ENCODE results near the gene APOBEC3F.

The APOBEC3F gene

DNA sequence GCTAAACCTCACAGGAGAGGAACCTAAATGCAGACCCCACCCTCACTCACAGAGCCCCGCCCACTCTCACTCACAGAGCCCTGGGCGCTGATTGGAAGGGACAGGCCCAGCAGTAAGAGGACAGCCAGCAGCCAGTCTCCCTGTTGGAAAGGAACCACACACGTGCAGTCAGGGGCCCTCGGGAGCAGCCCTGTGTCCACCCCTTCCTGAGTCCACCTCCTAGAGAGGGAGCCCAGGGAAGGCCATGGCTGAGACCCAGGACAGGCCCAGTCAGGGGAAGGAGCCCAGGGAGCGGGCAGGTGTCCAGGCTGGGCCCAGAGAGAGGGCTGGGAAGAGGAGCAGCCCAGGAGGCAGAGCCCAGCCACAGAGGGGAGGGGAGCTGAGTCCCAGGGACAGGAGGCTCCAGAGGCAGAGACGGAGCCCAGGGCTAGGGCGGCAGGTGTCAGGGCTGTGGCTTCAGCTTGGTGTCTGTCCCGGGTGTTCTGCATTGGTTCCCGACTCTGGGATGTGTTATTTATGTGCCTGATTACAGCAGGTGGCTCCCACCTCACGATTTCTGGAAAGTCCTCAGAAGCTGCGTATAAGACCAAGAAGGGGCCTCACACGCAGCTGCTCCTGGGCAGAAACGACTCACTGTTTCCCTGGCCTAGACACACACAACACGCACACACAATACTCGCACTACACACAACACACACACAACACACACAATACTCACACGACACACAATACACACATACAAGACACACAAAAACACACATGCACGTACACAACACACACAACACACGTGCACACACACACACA is 47.4 kb downstream of the APOBEC3F start:
- no peaks in the 10 kb centered on the region for H3K27me3 ChIP-seq (ENCODE audit: insufficient read depth, low read length, poor library complexity)
- no peak overlapping the region for H3K4me3 ChIP-seq (ENCODE audit: low read length)
- 100% methylated on average over 4 of the region's 18 CpGs for whole genome bisulfite sequencing (ENCODE audit: extremely low coverage, insufficient coverage, low lambda C conversion rate)
- no peak overlapping the region for H2BK5ac ChIP-seq (ENCODE audit: low read length)
- H3K23ac ChIP-seq (ENCODE audit: low read length): no peak overlapping the region
- H2BK15ac ChIP-seq (replicated peaks; ENCODE audit: low read depth): no peak overlapping the region
- H4K5ac ChIP-seq (ENCODE audit: low read length): no peak overlapping the region
- no peaks in the 10 kb centered on the region for H3K79me1 ChIP-seq (ENCODE audit: low read length)
- peak overlapping the region; percentile 12 for H3K56ac ChIP-seq (ENCODE audit: low read length)
- H2AK5ac ChIP-seq (ENCODE audit: low read length): no peak overlapping the region
- H3K36me3 ChIP-seq (ENCODE audit: control insufficient read depth, insufficient read depth, low read length): no peaks in the 10 kb centered on the region
- H3K27ac ChIP-seq (ENCODE audit: low read depth, low read length): no peak overlapping the region
- no peak overlapping the region for H3K18ac ChIP-seq (ENCODE audit: low read length)
- H4K8ac ChIP-seq (ENCODE audit: low read depth, low read length): no peak overlapping the region
- peak; percentile 54 for DNase-seq
- no peak overlapping the region for H3K4me2 ChIP-seq (ENCODE audit: low read length)
- H3K79me2 ChIP-seq (ENCODE audit: control insufficient read depth, insufficient read depth, low read length): no peaks in the 10 kb centered on the region
- H2BK120ac ChIP-seq (ENCODE audit: low read depth, low read length): no peak overlapping the region
- no peaks in the 10 kb centered on the region for H3K4me1 ChIP-seq (ENCODE audit: control insufficient read depth, low read depth, low read length)
- no peak overlapping the region for H3K4ac ChIP-seq (ENCODE audit: low read depth, low read length)
- H3K9ac ChIP-seq (ENCODE audit: low read length): no peak overlapping the region

DNA sequence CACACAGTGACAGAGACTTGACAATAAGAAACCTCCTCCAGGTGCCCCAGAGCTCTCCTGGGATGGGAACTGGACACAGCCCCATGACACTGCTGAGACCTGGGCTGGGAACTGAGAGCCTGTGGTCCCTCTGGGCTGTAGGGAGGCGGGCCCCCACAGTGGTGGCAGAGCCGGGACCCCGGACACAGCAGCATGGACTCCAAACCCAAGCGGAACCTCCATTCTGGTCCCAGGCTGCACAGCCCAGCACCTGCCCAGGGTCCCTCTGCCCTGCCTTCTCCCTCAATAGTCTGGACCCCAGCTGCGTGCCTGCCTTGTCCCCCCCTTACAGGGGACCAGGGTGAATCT is 48.0 kb downstream of the APOBEC3F start:
- WGBS (ENCODE audit: extremely low coverage, insufficient coverage, low lambda C conversion rate): no CpG with 5 or more reads among the region's 5 CpGs
- no peaks in the 10 kb centered on the region for H3K79me2 ChIP-seq (ENCODE audit: control insufficient read depth, insufficient read depth, low read length)
- H3K56ac ChIP-seq (ENCODE audit: low read length): peak overlapping the region; percentile 15
- H3K27me3 ChIP-seq (ENCODE audit: insufficient read depth, low read length, poor library complexity): no peaks in the 10 kb centered on the region
- H4K8ac ChIP-seq (ENCODE audit: low read depth, low read length): no peak overlapping the region
- no peaks in the 10 kb centered on the region for H3K79me1 ChIP-seq (ENCODE audit: low read length)
- no peak overlapping the region for H4K5ac ChIP-seq (ENCODE audit: low read length)
- no peaks in the 10 kb centered on the region for H3K36me3 ChIP-seq (ENCODE audit: control insufficient read depth, insufficient read depth, low read length)
- no peak overlapping the region for H3K4me2 ChIP-seq (ENCODE audit: low read length)
- H3K9ac ChIP-seq (ENCODE audit: low read length): no peak overlapping the region
- H3K4ac ChIP-seq (ENCODE audit: low read depth, low read length): no peak overlapping the region
- no peak overlapping the region for H3K18ac ChIP-seq (ENCODE audit: low read length)
- no peak overlapping the region for H3K27ac ChIP-seq (ENCODE audit: low read depth, low read length)
- H2BK120ac ChIP-seq (ENCODE audit: low read depth, low read length): no peak overlapping the region
- no peak overlapping the region for H2BK15ac ChIP-seq (replicated peaks; ENCODE audit: low read depth)
- DNase-seq: no peak
- no peak overlapping the region for H3K23ac ChIP-seq (ENCODE audit: low read length)
- no peak overlapping the region for H2AK5ac ChIP-seq (ENCODE audit: low read length)
- H3K4me1 ChIP-seq (ENCODE audit: control insufficient read depth, low read depth, low read length): no peaks in the 10 kb centered on the region
- no peak overlapping the region for H3K4me3 ChIP-seq (ENCODE audit: low read length)
- no peak overlapping the region for H2BK5ac ChIP-seq (ENCODE audit: low read length)

DNA sequence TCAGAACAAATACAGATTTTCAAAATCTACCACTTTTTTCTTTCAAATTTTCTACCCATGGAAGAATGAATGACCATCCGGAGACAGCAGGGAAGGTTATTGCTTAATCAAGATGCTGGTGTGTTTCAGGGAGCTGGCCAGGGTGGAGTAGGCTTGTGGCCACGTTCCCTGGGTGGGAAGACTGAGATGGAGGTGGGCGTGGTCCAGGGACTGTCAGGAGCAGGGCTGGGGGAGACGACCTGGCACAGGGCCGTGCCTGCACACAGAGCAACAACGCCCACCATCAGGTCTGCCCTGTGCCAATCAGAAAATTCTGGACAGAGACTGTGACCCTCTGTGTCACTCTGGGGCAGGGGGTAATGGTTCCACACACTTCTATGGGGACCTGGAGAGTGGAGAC is 49.3 kb downstream of the APOBEC3F start:
- H3K79me2 ChIP-seq (ENCODE audit: control insufficient read depth, insufficient read depth, low read length): no peaks in the 10 kb centered on the region
- H3K27ac ChIP-seq (ENCODE audit: low read depth, low read length): no peak overlapping the region
- DNase-seq: no peak
- no peaks in the 10 kb centered on the region for H3K36me3 ChIP-seq (ENCODE audit: control insufficient read depth, insufficient read depth, low read length)
- H3K4me2 ChIP-seq (ENCODE audit: low read length): no peak overlapping the region
- no peak overlapping the region for H3K18ac ChIP-seq (ENCODE audit: low read length)
- no peak overlapping the region for H4K5ac ChIP-seq (ENCODE audit: low read length)
- H2BK15ac ChIP-seq (replicated peaks; ENCODE audit: low read depth): no peak overlapping the region
- H2BK120ac ChIP-seq (ENCODE audit: low read depth, low read length): no peak overlapping the region
- no peak overlapping the region for H3K4me3 ChIP-seq (ENCODE audit: low read length)
- no peaks in the 10 kb centered on the region for H3K79me1 ChIP-seq (ENCODE audit: low read length)
- H4K8ac ChIP-seq (ENCODE audit: low read depth, low read length): no peak overlapping the region
- no peak overlapping the region for H3K56ac ChIP-seq (ENCODE audit: low read length)
- H3K4ac ChIP-seq (ENCODE audit: low read depth, low read length): no peak overlapping the region
- no peaks in the 10 kb centered on the region for H3K4me1 ChIP-seq (ENCODE audit: control insufficient read depth, low read depth, low read length)
- no peak overlapping the region for H2AK5ac ChIP-seq (ENCODE audit: low read length)
- H3K27me3 ChIP-seq (ENCODE audit: insufficient read depth, low read length, poor library complexity): no peaks in the 10 kb centered on the region
- no peak overlapping the region for H2BK5ac ChIP-seq (ENCODE audit: low read length)
- no peak overlapping the region for H3K23ac ChIP-seq (ENCODE audit: low read length)
- WGBS (ENCODE audit: extremely low coverage, insufficient coverage, low lambda C conversion rate): no CpG with 5 or more reads among the region's 6 CpGs
- no peak overlapping the region for H3K9ac ChIP-seq (ENCODE audit: low read length)

DNA sequence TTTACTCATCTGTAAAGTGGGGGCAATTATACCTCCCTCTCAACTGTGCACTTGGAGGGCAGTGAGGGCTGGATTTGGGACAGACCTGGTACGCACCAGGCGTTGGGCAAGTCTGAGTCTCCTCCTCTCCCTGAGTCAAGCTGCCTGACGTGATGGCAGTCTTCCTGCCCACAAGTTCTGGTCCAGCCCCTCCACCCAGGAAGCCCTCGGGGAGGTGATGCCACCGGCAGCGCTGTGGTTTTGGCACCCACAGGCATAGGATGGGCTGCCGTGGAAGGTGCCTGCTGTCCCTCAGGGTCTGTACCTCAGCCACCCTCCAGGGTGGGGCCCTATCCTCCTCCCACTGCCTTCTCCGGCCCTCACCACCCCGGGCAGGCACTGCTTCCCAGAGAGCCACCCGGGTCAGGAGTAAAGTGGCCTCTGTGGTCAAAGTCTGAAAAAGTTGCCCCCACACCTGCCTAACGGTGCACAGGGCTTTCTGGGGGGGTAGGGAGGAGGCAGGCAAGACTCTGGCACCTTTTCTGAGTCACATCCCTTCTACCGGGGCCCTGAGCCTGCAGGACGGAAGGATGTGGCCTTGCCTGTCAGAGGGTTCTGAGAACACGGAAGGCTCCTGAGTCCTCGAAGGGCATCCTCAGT is 49.9 kb downstream of the APOBEC3F start:
- no peak overlapping the region for H3K4me3 ChIP-seq (ENCODE audit: low read length)
- H3K9ac ChIP-seq (ENCODE audit: low read length): no peak overlapping the region
- DNase-seq: no peak
- no peak overlapping the region for H3K4ac ChIP-seq (ENCODE audit: low read depth, low read length)
- H4K8ac ChIP-seq (ENCODE audit: low read depth, low read length): no peak overlapping the region
- no peak overlapping the region for H2BK15ac ChIP-seq (replicated peaks; ENCODE audit: low read depth)
- no peak overlapping the region for H2BK5ac ChIP-seq (ENCODE audit: low read length)
- no peak overlapping the region for H4K5ac ChIP-seq (ENCODE audit: low read length)
- no peak overlapping the region for H2BK120ac ChIP-seq (ENCODE audit: low read depth, low read length)
- H3K4me2 ChIP-seq (ENCODE audit: low read length): no peak overlapping the region
- no peak overlapping the region for H3K23ac ChIP-seq (ENCODE audit: low read length)
- H3K79me2 ChIP-seq (ENCODE audit: control insufficient read depth, insufficient read depth, low read length): no peaks in the 10 kb centered on the region
- no peaks in the 10 kb centered on the region for H3K27me3 ChIP-seq (ENCODE audit: insufficient read depth, low read length, poor library complexity)
- H3K56ac ChIP-seq (ENCODE audit: low read length): no peak overlapping the region
- no peaks in the 10 kb centered on the region for H3K36me3 ChIP-seq (ENCODE audit: control insufficient read depth, insufficient read depth, low read length)
- H3K18ac ChIP-seq (ENCODE audit: low read length): no peak overlapping the region
- H3K4me1 ChIP-seq (ENCODE audit: control insufficient read depth, low read depth, low read length): peaks cover 2% of the 10 kb centered on the region
- peak overlapping the region; percentile 65 for H2AK5ac ChIP-seq (ENCODE audit: low read length)
- H3K79me1 ChIP-seq (ENCODE audit: low read length): no peaks in the 10 kb centered on the region
- no CpG with 5 or more reads among the region's 15 CpGs for WGBS (ENCODE audit: extremely low coverage, insufficient coverage, low lambda C conversion rate)
- H3K27ac ChIP-seq (ENCODE audit: low read depth, low read length): no peak overlapping the region

DNA sequence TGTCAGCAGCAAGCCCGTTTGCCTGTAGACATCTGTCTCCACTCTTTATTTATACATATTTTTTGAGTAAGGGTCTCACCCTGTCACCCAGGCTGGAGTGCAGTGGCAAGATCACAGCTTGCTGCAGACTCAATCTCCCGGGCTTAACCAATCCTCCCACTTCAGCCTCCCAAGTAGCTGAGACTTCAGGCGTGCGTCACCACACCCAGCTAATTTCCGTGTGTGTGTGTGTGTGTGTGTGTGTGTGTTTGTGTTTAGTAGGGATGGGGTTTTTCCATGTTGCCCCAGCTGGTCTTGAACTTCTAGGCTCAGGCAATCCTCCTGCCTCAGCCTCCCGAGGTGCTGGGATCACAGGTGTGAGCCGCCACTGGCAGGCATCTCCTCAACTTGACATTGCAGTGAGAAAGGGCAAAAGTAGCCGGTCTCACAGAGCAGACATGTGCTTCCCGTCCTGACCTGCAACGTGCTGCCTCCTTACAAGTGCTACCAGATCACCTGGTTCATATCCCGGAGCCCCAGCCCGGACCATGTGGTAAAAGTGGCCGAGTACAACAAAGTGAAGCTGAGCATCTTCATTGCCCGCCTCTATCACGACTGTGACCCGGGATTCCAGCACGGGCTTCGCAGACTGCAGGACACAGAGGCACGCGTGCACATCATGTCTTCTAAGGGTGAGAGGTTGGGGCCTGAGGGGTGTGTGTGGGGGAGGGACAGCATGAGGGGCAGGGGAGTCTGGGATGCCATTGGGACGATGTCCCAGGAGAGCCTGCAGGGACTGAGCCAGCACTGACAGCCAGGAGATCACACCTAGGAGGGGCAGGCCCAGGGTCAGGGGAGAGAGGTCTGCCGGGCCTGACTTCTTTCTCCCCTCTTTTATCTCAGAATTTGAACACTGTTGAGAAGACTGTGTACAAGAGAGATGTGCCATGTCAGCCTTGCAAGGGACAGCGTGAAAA is 50.7 kb downstream of the APOBEC3F start:
- H3K4ac ChIP-seq (ENCODE audit: low read depth, low read length): no peak overlapping the region
- H3K27me3 ChIP-seq (ENCODE audit: insufficient read depth, low read length, poor library complexity): no peaks in the 10 kb centered on the region
- no peak overlapping the region for H3K9ac ChIP-seq (ENCODE audit: low read length)
- no peak overlapping the region for H3K4me2 ChIP-seq (ENCODE audit: low read length)
- H2BK15ac ChIP-seq (replicated peaks; ENCODE audit: low read depth): no peak overlapping the region
- peak overlapping the region; percentile 39 for H3K56ac ChIP-seq (ENCODE audit: low read length)
- no CpG with 5 or more reads among the region's 23 CpGs for WGBS (ENCODE audit: extremely low coverage, insufficient coverage, low lambda C conversion rate)
- no peak for DNase-seq
- H4K5ac ChIP-seq (ENCODE audit: low read length): no peak overlapping the region
- H3K79me1 ChIP-seq (ENCODE audit: low read length): no peaks in the 10 kb centered on the region
- H3K4me1 ChIP-seq (ENCODE audit: control insufficient read depth, low read depth, low read length): peaks cover 2% of the 10 kb centered on the region
- H3K4me3 ChIP-seq (ENCODE audit: low read length): no peak overlapping the region
- no peaks in the 10 kb centered on the region for H3K79me2 ChIP-seq (ENCODE audit: control insufficient read depth, insufficient read depth, low read length)
- no peak overlapping the region for H3K18ac ChIP-seq (ENCODE audit: low read length)
- no peak overlapping the region for H2AK5ac ChIP-seq (ENCODE audit: low read length)
- H3K36me3 ChIP-seq (ENCODE audit: control insufficient read depth, insufficient read depth, low read length): no peaks in the 10 kb centered on the region
- no peak overlapping the region for H4K8ac ChIP-seq (ENCODE audit: low read depth, low read length)
- no peak overlapping the region for H2BK5ac ChIP-seq (ENCODE audit: low read length)
- no peak overlapping the region for H3K27ac ChIP-seq (ENCODE audit: low read depth, low read length)
- H2BK120ac ChIP-seq (ENCODE audit: low read depth, low read length): no peak overlapping the region
- H3K23ac ChIP-seq (ENCODE audit: low read length): no peak overlapping the region
